HG03139 (cell line): ENCODE results near the gene EDN1.

ENCODE experiments used
- ATAC-seq: cut with Tn5 transposase; IDR thresholded peaks from one replicate; pipeline ENCODE4 v1.9.1; 2021; ENCODE audit not compliant: unreplicated experiment

Gene EDN1

GRCh38 chr6:12293931-12294807 lies 4.0 kb downstream of the EDN1 start:
- no peak for ATAC-seq

GRCh38 chr6:12294851-12295536 lies 4.8 kb downstream of the EDN1 start:
- no peak for ATAC-seq

GRCh38 chr6:12295558-12296254 lies 5.5 kb downstream of the EDN1 start:
- no peak for ATAC-seq

- no peak for ATAC-seq
These were observed 6.1 kb downstream of the EDN1 start for GRCh38 chr6:12296255-12296573.

- no peak for ATAC-seq
These were observed 6.4 kb downstream of the EDN1 start for GRCh38 chr6:12296604-12297003.

- ATAC-seq: no peak
These were observed 7.3 kb downstream of the EDN1 start for GRCh38 chr6:12297363-12298016.

- no peak for ATAC-seq
These were observed 8.1 kb downstream of the EDN1 start for GRCh38 chr6:12298017-12298978.

- no peak for ATAC-seq
These were observed 8.8 kb downstream of the EDN1 start for GRCh38 chr6:12298995-12299394.

GRCh38 chr6:12301018-12301417 lies 10.9 kb downstream of the EDN1 start:
- ATAC-seq: no peak

- ATAC-seq: no peak
These were observed 14.3 kb downstream of the EDN1 start for GRCh38 chr6:12304487-12304886.

- no peak for ATAC-seq
These were observed 18.9 kb downstream of the EDN1 start for GRCh38 chr6:12309070-12309469.

- ATAC-seq: no peak
These were observed 20.9 kb downstream of the EDN1 start for GRCh38 chr6:12311106-12311505.

GRCh38 chr6:12312736-12313135 lies 22.6 kb downstream of the EDN1 start:
- ATAC-seq: no peak

- no peak for ATAC-seq
These were observed 23.3 kb downstream of the EDN1 start for GRCh38 chr6:12313306-12313991.

GRCh38 chr6:12313992-12314589 lies 23.9 kb downstream of the EDN1 start:
- ATAC-seq: no peak

GRCh38 chr6:12314751-12315150 lies 24.6 kb downstream of the EDN1 start:
- ATAC-seq: no peak

GRCh38 chr6:12315292-12316081 lies 25.3 kb downstream of the EDN1 start:
- no peak for ATAC-seq

- no peak for ATAC-seq
These were observed 28.6 kb downstream of the EDN1 start for GRCh38 chr6:12318749-12319148.
